ENCODE data around the gene STK32A. TPM values are rescaled to one million over a fixed set of nuclear protein-coding genes. Genes with fewer than 3 reads are reported as not detected.
A peak's percentile ranks its signal among the peaks of the same experiment; 100 is the strongest.

The STK32A gene
- total RNA-seq, 1 experiment from 2014 or later = 41.2 TPM

- DNase-seq (ENCODE audit: low read depth, low spot score) = peak; percentile 61
- in situ Hi-C loops (cut with HindIII; ENCODE audit: low pct_unique_long_range_greater_than_20kb, low sequenced_read_pairs) = no loop called here
These were observed 135.0 kb downstream of the STK32A start for GRCh38 chr5:147369742-147370374.

- in situ Hi-C loops (cut with HindIII; ENCODE audit: low pct_unique_long_range_greater_than_20kb, low sequenced_read_pairs) = no loop called here
- DNase-seq (ENCODE audit: low read depth, low spot score) = no peak
These were observed 136.5 kb downstream of the STK32A start for GRCh38 chr5:147371290-147371689.

- DNase-seq (ENCODE audit: low read depth, low spot score) = no peak
- in situ Hi-C loops (cut with HindIII; ENCODE audit: low pct_unique_long_range_greater_than_20kb, low sequenced_read_pairs) = no loop called here
These were observed 137.4 kb downstream of the STK32A start for GRCh38 chr5:147372191-147372590.

DNA sequence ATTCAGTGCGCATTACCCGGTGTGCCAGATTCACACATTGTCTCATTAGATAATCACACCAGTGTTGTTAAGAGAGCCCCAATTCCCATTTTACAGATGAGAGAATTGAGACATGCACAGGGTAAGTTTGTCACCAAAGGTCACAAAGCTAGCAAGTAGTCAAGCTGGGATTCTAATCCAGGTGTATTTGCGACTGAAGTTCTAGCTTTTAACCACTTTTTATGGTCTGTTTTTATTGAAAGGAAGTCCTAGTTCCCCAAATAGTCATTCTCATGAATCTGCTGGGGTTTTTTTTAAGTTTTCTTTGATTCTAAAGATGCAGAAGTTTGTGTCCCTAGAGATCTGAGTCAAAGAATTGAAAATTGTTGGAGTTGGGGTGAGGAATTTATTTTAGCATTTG lies 138.5 kb downstream of the STK32A start:
- in situ Hi-C loops (cut with HindIII; ENCODE audit: low pct_unique_long_range_greater_than_20kb, low sequenced_read_pairs) = no loop called here
- DNase-seq (ENCODE audit: low read depth, low spot score) = no peak

DNA sequence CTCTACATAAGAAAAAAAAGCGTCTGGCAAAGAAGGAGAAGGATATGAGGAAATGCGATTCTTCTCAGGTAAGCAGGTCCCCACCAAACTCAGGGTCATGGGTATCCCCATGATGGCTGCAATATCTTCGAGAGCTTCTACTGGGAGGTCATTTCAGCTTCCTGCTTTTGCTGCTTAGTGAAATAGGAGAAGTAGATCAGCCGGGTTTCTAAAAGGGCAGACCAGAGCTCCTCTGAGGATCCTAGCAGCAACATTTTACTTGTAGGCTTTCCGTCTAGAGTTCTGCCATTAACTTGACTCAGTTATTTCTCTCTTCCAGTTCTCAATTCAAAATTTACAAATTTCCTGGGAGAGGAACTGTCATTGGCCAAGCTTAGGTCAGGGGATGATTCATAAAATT lies 140.3 kb downstream of the STK32A start:
- no peak for DNase-seq (ENCODE audit: low read depth, low spot score)
- in situ Hi-C loops (cut with HindIII; ENCODE audit: low pct_unique_long_range_greater_than_20kb, low sequenced_read_pairs) = no loop called here

- in situ Hi-C loops (cut with HindIII; ENCODE audit: low pct_unique_long_range_greater_than_20kb, low sequenced_read_pairs) = no loop called here
- DNase-seq (ENCODE audit: low read depth, low spot score) = no peak
These were observed 142.9 kb downstream of the STK32A start for GRCh38 chr5:147377682-147378081.

DNA sequence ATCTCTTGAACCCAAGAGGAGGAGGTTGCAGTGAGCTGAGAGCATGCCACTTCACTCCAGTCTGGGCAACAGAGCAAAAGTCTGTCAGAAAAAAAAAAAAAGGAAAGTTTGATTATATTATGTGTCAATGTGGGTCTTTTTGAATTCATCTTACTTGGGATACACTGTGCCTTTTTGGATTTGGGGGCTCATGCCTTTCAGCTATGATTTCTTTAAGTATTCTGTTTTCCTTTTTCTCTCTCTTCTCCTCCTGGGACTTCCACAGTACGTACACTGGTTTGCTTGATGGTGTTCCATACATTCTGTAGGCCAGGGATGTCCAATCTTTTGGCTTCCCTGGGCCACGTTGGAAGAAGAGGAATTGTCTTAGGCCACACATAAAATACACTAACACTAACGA lies 146.7 kb downstream of the STK32A start:
- DNase-seq (ENCODE audit: low read depth, low spot score) = no peak
- in situ Hi-C loops (cut with HindIII; ENCODE audit: low pct_unique_long_range_greater_than_20kb, low sequenced_read_pairs) = no loop called here

DNA sequence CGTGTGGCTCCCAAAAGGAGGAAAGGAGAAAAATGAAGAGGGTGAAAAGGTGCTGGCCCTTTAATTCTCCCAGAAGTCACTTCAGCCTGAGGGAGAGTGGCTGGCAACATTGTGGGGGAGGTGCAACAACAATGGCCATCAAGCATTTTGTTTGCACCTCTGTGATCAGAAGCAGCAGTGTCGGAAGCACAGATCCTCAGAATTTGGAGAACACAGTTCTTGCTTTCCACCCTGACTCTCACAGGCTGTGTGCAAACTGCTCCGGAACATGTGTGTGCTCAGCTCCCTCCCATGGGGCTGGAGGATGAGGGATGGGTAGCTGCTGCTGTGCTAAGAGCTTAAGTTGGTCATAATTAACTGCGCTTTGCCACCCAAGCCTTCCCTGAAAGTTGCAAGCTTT lies 147.9 kb downstream of the STK32A start:
- in situ Hi-C loops (cut with HindIII; ENCODE audit: low pct_unique_long_range_greater_than_20kb, low sequenced_read_pairs) = no loop called here

GRCh38 chr5:147384346-147385193 lies 149.7 kb downstream of the STK32A start:
- no peak for DNase-seq (ENCODE audit: low read depth, low spot score)
- in situ Hi-C loops (cut with HindIII; ENCODE audit: low pct_unique_long_range_greater_than_20kb, low sequenced_read_pairs) = no loop called here

More for the DNA sequence above, 147.9 kb downstream of the STK32A start:
- no peak for DNase-seq (ENCODE audit: low read depth, low spot score)

GRCh38 chr5:147387109-147387508 lies 152.3 kb downstream of the STK32A start:
- no peak for DNase-seq (ENCODE audit: low read depth, low spot score)
- in situ Hi-C loops (cut with HindIII; ENCODE audit: low pct_unique_long_range_greater_than_20kb, low sequenced_read_pairs) = no loop called here

DNA sequence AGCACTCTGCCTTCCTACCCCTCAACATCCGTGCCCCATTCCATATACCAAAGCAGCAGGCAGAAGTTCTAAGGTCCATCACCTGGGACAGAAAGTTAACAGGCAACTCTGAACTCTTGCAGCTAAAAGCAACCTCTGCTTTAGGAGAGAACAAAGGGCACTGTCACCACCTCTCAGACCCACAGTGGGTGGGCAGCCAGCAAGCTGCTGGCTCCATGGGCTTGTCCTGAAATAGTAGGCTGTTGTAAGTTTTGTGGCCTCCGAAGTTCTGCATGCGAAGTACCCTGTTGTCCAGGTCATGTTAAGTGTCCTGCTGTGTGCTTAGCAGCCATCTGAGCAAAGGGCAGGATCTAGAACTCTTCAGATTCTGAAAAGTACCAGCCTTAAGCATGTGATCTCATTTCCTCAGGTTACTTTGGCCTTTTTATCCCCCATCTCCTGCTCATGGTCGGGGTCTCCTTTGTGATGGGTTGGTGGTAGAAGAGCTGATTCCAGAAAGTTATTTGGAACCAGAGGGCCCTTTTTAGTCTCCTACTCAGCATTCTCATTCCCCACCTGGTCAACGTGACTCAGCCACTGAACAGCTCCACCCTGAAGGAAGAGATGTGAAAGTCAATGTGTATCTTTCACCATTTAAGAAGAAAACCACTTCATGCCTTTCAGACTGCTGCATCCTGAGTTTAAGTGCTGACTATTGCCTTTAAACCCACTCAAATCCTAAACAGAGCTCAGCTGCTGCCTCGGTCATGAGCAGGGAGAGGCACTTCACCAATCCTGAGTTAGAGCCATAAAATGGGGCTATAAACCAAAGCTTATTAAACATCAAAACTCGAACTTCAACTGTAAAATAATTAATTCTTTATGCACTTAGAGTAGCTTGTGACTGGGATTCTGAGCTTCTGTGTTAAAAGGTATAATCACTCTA lies 153.6 kb downstream of the STK32A start:
- DNase-seq (ENCODE audit: low read depth, low spot score) = no peak
- in situ Hi-C loops (cut with HindIII; ENCODE audit: low pct_unique_long_range_greater_than_20kb, low sequenced_read_pairs) = no loop called here

- in situ Hi-C loops (cut with HindIII; ENCODE audit: low pct_unique_long_range_greater_than_20kb, low sequenced_read_pairs) = no loop called here
- DNase-seq (ENCODE audit: low read depth, low spot score) = no peak
These were observed 155.9 kb downstream of the STK32A start for GRCh38 chr5:147390654-147391225.

DNA sequence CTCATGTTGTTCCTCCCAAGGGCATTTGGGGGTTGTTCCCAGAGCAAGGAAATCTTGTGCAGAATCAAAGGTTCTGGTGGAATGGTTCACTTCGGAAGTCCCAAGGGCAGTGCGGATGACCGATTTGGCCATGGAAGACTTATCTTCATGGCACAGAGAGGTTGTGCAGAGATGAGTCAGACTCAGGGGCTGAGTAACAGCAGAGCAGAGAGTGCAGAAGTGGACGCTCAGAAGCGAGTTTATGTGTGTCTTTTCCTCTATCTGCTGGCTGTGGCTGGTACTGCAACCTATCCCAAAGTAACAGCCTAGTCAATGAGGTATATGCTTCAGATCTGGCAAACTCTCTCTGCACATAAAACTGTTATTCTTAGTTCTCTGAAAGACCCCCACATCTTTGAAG lies 157.0 kb downstream of the STK32A start:
- in situ Hi-C loops (cut with HindIII; ENCODE audit: low pct_unique_long_range_greater_than_20kb, low sequenced_read_pairs) = no loop called here
- peak; percentile 86 for DNase-seq (ENCODE audit: low read depth, low spot score)

DNA sequence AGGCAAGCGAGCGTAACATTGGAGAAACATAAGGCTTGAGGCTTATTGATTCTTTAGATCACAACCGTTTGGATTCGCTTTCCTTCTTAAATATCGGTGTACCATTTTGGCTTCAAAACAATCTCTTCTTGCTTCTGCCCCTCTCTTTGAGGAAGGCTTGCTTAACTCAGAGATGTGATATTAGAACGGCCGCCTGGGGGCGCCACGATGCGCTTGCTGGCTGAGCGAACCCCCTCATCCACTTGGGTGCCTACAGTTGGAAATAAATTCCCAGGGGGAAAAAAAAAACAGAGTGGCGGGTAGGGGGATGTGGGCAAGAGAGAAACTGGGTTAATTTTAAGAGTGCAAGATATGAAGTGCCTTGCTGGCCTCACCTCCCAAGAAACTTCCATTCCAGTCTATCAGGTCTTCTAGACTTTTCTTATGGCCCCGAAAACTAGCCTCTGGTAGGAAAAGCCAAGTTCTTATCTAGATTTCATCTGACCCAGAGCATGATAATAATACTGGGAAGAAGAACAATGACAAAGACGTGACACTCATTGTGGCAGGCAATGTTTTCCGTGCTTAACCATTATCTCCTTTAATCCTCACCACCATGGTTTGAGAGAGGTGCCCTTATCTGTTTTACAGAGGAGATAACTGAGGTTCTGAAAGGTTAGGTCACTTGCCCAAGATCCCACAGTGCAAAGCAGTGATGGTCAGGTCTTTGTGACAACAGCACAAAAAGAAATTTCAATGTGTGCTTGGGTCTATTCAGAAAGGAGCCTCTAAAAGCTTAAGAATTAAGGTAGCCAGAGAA lies 159.2 kb downstream of the STK32A start:
- in situ Hi-C loops (cut with HindIII; ENCODE audit: low pct_unique_long_range_greater_than_20kb, low sequenced_read_pairs) = no loop called here
- peak; percentile 46 for DNase-seq (ENCODE audit: low read depth, low spot score)

DNA sequence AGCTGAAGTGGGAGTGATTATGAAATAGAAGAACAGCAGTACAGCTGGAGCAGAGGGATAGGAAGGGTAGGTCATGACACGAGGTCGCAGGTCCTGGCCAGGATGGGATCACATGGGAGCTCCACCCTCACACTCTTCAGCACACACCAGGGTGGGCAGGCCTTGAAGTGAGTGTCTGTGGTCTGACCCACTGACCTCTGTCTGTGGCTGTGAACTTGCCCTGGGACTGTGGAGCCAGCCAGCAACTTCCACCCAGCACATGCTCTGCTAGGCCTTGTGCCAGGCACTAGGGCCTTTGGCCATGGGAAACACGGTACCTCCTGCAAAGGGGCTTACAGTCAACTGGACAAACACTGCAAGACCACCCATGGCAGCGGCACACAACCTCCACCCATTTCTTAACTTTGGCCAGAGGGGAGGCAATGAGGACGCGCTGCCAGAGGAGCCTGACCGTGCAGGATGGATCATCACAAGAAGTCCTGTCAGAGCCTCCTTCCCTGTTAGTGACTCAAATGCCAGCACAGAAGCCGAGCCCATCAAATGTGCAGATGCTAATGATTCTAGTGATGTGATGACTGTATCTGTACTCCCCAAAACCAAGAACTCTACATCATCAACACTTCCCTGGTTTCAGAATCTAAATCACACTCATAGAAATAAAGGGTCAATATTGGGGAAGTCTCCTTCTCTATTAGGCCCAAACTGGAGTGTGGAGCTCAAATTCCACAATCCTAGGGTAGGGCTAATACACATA lies 161.4 kb downstream of the STK32A start:
- no peak for DNase-seq (ENCODE audit: low read depth, low spot score)
- in situ Hi-C loops (cut with HindIII; ENCODE audit: low pct_unique_long_range_greater_than_20kb, low sequenced_read_pairs) = no loop called here

GRCh38 chr5:147397616-147398015 lies 162.8 kb downstream of the STK32A start:
- in situ Hi-C loops (cut with HindIII; ENCODE audit: low pct_unique_long_range_greater_than_20kb, low sequenced_read_pairs) = no loop called here
- DNase-seq (ENCODE audit: low read depth, low spot score) = peak; percentile 58

All from SK-MEL-5 (cell line).